H9 (cell line): ENCODE measurements around the gene STXBP1. TPM values are rescaled to one million over a fixed set of nuclear protein-coding genes. Genes with fewer than 3 reads are reported as not detected.

Source experiments
- DNase-seq: peaks from one replicate; pipeline ENCODE4 v3.0.0-alpha.2; 2017
- H2AFZ ChIP-seq: one replicate; pipeline ENCODE4 v1.6.1; 2013; ENCODE audit warnings: mild to moderate bottlenecking, low read length, control low read depth, moderate library complexity
- H2AK5ac ChIP-seq: 2 replicates; pipeline ENCODE4 v1.6.1; 2013; ENCODE audit warnings: low read length, control low read depth, mixed read lengths; ENCODE audit not compliant: insufficient read length
- H2BK120ac ChIP-seq: one replicate; pipeline ENCODE4 v1.6.1; 2013; ENCODE audit warnings: low read depth, mild to moderate bottlenecking, low read length, control low read depth, inconsistent platforms; ENCODE audit not compliant: poor library complexity, severe bottlenecking
- H2BK12ac ChIP-seq: 2 replicates; pipeline ENCODE4 v1.6.1; 2013; ENCODE audit warnings: low read length, control low read depth, mixed read lengths, low read depth; ENCODE audit not compliant: insufficient read length
- H2BK15ac ChIP-seq: 2 replicates; pipeline ENCODE4 v1.6.1; 2013; ENCODE audit warnings: low read depth, low read length, control low read depth
- H2BK20ac ChIP-seq: one replicate; pipeline ENCODE4 v1.6.1; 2013; ENCODE audit warnings: low read depth, mild to moderate bottlenecking, low read length, control low read depth, inconsistent platforms; ENCODE audit not compliant: poor library complexity, severe bottlenecking
- H2BK5ac ChIP-seq: 2 replicates; pipeline ENCODE4 v1.6.1; 2013; ENCODE audit warnings: low read length, control low read depth, mixed read lengths; ENCODE audit not compliant: insufficient read length
- H3K14ac ChIP-seq: 2 replicates; pipeline ENCODE4 v1.6.1; 2013; ENCODE audit warnings: low read length, control low read depth; ENCODE audit not compliant: insufficient read depth
- H3K18ac ChIP-seq: 2 replicates; pipeline ENCODE4 v1.6.1; 2013; ENCODE audit warnings: low read depth, mild to moderate bottlenecking, mixed read lengths, low read length, control low read depth; ENCODE audit not compliant: insufficient read length
- H3K23ac ChIP-seq: 2 replicates; pipeline ENCODE4 v1.6.1; 2013; ENCODE audit warnings: low read length, control low read depth, mixed read lengths, low read depth; ENCODE audit not compliant: insufficient read length
- H3K23me2 ChIP-seq: 2 replicates; pipeline ENCODE4 v1.6.1; 2013; ENCODE audit warnings: low read depth, mild to moderate bottlenecking, mixed read lengths, low read length, control low read depth; ENCODE audit not compliant: insufficient read length, poor library complexity, severe bottlenecking
- H3K27ac ChIP-seq: 2 replicates; pipeline ENCODE4 v1.5.1; 2013; ENCODE audit warnings: low read length, control low read depth, mixed read lengths, low read depth; ENCODE audit not compliant: insufficient read length
- H3K27me3 ChIP-seq: 2 replicates; pipeline ENCODE4 v1.6.1; 2013; ENCODE audit warnings: low read length, control low read depth, inconsistent platforms; ENCODE audit not compliant: insufficient read depth
- H3K4ac ChIP-seq: 2 replicates; pipeline ENCODE4 v1.6.1; 2013; ENCODE audit warnings: low read depth, mild to moderate bottlenecking, control low read depth, inconsistent platforms, low read length, moderate library complexity
- H3K4me1 ChIP-seq: 2 replicates; pipeline ENCODE4 v1.6.1; 2013; ENCODE audit warnings: low read length, control low read depth, inconsistent platforms; ENCODE audit not compliant: insufficient read depth
- H3K4me2 ChIP-seq: 2 replicates; pipeline ENCODE4 v1.6.1; 2013; ENCODE audit warnings: low read length, control low read depth, mixed read lengths; ENCODE audit not compliant: insufficient read length, insufficient read depth
- H3K56ac ChIP-seq: 2 replicates; pipeline ENCODE4 v1.6.1; 2013; ENCODE audit warnings: low read depth, mild to moderate bottlenecking, mixed read lengths, low read length, control low read depth; ENCODE audit not compliant: insufficient read length
- H3K79me1 ChIP-seq: 2 replicates; pipeline ENCODE4 v1.6.1; 2013; ENCODE audit warnings: low read depth, mild to moderate bottlenecking, moderate library complexity, low read length, control low read depth, inconsistent platforms; ENCODE audit not compliant: insufficient read depth, poor library complexity, severe bottlenecking
- H3K79me2 ChIP-seq: 2 replicates; pipeline ENCODE4 v1.6.1; 2013; ENCODE audit warnings: low read length, control low read depth, inconsistent platforms; ENCODE audit not compliant: insufficient read depth
- H3K9ac ChIP-seq: 2 replicates; pipeline ENCODE4 v1.6.1; 2013; ENCODE audit warnings: low read length, control low read depth, mixed read lengths; ENCODE audit not compliant: insufficient read length; ENCODE audit errors: extremely low read depth
- H3K9me3 ChIP-seq: one replicate; pipeline ENCODE4 v1.6.1; 2013; ENCODE audit warnings: low read depth, low read length, inconsistent platforms; ENCODE audit not compliant: control insufficient read depth
- H3T11ph ChIP-seq: one replicate; pipeline ENCODE4 v1.6.1; 2013; ENCODE audit warnings: mild to moderate bottlenecking, low read length, control low read depth, inconsistent platforms
- H4K20me1 ChIP-seq: one replicate; pipeline ENCODE4 v1.6.1; 2013; ENCODE audit not compliant: control insufficient read depth, insufficient read length, insufficient read depth
- H4K5ac ChIP-seq: 2 replicates; pipeline ENCODE4 v1.6.1; 2013; ENCODE audit warnings: low read depth, mild to moderate bottlenecking, mixed read lengths, low read length, control low read depth; ENCODE audit not compliant: insufficient read length
- H4K8ac ChIP-seq: replicated peaks from 2 replicates; pipeline ENCODE4 v1.6.1; 2013; ENCODE audit warnings: low read length, control low read depth, mixed read lengths, low read depth; ENCODE audit not compliant: insufficient read length
- H4K91ac ChIP-seq: 2 replicates; pipeline ENCODE4 v1.6.1; 2013; ENCODE audit warnings: low read depth, mild to moderate bottlenecking, moderate library complexity, mixed read lengths, low read length, control low read depth; ENCODE audit not compliant: insufficient read length
- H3K27ac Mint-ChIP-seq, 3 experiments: 2 replicates in 2 of 3; 3 replicates in 1 of 3; pipeline ENCODE4 v1.8.0; 2020 to 2021; ENCODE audit warnings: mixed read lengths in 3 of 3, mild to moderate bottlenecking in 1 of 3, moderate library complexity in 1 of 3
- H3K27me3 Mint-ChIP-seq: 2 replicates; pipeline ENCODE4 v1.8.0; 2021; ENCODE audit warnings: low read depth, mild to moderate bottlenecking, moderate library complexity, mixed read lengths
- H3K36me3 Mint-ChIP-seq, 3 experiments: 2 replicates in 2 of 3; 3 replicates in 1 of 3; pipeline ENCODE4 v1.8.0; 2020 to 2021; ENCODE audit warnings: low read depth in 3 of 3, mixed read lengths in 3 of 3; ENCODE audit not compliant: insufficient read depth in 1 of 3
- H3K4me1 Mint-ChIP-seq, 2 experiments: 2 replicates each; pipeline ENCODE4 v1.8.0; 2020; ENCODE audit warnings: mixed read lengths in 2 of 2
- H3K4me3 Mint-ChIP-seq, 2 experiments: 2 replicates in 1 of 2; 3 replicates in 1 of 2; pipeline ENCODE4 v1.8.0; 2020 to 2021; ENCODE audit warnings: mild to moderate bottlenecking in 2 of 2, mixed read lengths in 2 of 2, moderate library complexity in 1 of 2
- H3K9me3 Mint-ChIP-seq, 2 experiments: 2 replicates in 1 of 2; 3 replicates in 1 of 2; pipeline ENCODE4 v1.8.0; 2020; ENCODE audit warnings: mild to moderate bottlenecking in 2 of 2, mixed read lengths in 2 of 2, moderate library complexity in 1 of 2
- WGBS: extraction: QIAGEN DNeasy Blood & Tissue Kit; methylation state at CpG from one replicate; pipeline ENCODE4 v1.1.7; 2013; ENCODE audit warnings: missing lambda C conversion rate, low lambda C conversion rate, mixed read lengths; ENCODE audit not compliant: insufficient read length; ENCODE audit errors: extremely low coverage; 5-methylcytosine and 5-hydroxymethylcytosine counted together
- total RNA-seq: library from RNA; stranded (reverse); gene quantifications from 2 replicates; pipeline ENCODE4 v1.2.1, GENCODE V29; 2021
- TF ChIP-seq, protein P1 (sequence below): fragments of 200-600 bp; sonication (generic); conservative IDR thresholded peaks from 3 replicates; pipeline ENCODE4 v1.8.0; 2021; ENCODE audit warnings: antibody characterized with exemption, mild to moderate bottlenecking

Gene STXBP1
- total RNA-seq, 1 experiment from 2014 or later = 22.3 TPM

DNA sequence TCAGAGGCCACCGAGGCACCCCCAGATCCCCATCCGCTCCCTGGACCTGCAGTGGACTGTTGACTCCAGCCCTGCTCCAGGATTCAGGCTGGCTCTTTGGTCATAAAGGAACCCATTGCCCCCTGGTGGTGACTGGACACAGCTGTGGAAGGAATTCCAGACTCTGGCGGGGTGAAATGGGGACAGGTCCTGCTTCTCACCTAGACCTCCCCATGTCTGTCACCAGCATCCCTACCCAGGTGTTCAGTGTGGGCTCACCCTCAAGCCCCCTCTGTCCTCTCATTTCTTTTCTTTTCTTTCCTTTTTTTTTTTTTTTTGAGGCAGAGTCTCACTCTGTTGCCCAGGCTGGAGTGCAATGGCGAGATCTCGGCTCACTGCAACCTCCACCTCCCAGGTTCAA lies 25.5 kb upstream of the STXBP1 start:
- H4K5ac ChIP-seq = no peak overlapping the region
- no peak overlapping the region for H4K8ac ChIP-seq
- no peak overlapping the region for H2BK120ac ChIP-seq
- H3K9me3 Mint-ChIP-seq = no peaks in the 10 kb centered on the region
- WGBS = no CpG with 5 or more reads among the region's 5 CpGs
- no peak overlapping the region for H2BK5ac ChIP-seq
- no peaks in the 10 kb centered on the region for H3K27me3 ChIP-seq
- no peak overlapping the region for H3K4me2 ChIP-seq
- no peak overlapping the region for H3K14ac ChIP-seq
- H3K4me1 Mint-ChIP-seq = peaks cover 9 to 12% of the 10 kb centered on the region in 2 experiments
- H3K23ac ChIP-seq = no peak overlapping the region
- H4K20me1 ChIP-seq = no peaks in the 10 kb centered on the region
- no peaks in the 10 kb centered on the region for H3K79me2 ChIP-seq
- H2AK5ac ChIP-seq = no peak overlapping the region
- H3K27me3 Mint-ChIP-seq = peaks cover 3% of the 10 kb centered on the region; the same call in 1 of the 2 replicates
- DNase-seq = peak; percentile 86
- H3K23me2 ChIP-seq = no peaks in the 10 kb centered on the region
- TF ChIP-seq, protein P1, sequence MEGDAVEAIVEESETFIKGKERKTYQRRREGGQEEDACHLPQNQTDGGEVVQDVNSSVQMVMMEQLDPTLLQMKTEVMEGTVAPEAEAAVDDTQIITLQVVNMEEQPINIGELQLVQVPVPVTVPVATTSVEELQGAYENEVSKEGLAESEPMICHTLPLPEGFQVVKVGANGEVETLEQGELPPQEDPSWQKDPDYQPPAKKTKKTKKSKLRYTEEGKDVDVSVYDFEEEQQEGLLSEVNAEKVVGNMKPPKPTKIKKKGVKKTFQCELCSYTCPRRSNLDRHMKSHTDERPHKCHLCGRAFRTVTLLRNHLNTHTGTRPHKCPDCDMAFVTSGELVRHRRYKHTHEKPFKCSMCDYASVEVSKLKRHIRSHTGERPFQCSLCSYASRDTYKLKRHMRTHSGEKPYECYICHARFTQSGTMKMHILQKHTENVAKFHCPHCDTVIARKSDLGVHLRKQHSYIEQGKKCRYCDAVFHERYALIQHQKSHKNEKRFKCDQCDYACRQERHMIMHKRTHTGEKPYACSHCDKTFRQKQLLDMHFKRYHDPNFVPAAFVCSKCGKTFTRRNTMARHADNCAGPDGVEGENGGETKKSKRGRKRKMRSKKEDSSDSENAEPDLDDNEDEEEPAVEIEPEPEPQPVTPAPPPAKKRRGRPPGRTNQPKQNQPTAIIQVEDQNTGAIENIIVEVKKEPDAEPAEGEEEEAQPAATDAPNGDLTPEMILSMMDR = peak; percentile 84
- H3K9me3 ChIP-seq = no peaks in the 10 kb centered on the region
- no peaks in the 10 kb centered on the region for H3K36me3 Mint-ChIP-seq
- no peak overlapping the region for H3K27ac ChIP-seq
- H2BK20ac ChIP-seq = no peak overlapping the region
- peaks cover 2% of the 10 kb centered on the region; the same call in 1 of the 2 replicates for H3K4me1 ChIP-seq
- H3K4me3 Mint-ChIP-seq = no peak overlapping the region
- H3T11ph ChIP-seq = no peak overlapping the region
- H3K9ac ChIP-seq = no peak overlapping the region
- no peak overlapping the region for H2BK12ac ChIP-seq
- H4K91ac ChIP-seq = no peak overlapping the region
- no peak overlapping the region for H2BK15ac ChIP-seq
- no peak overlapping the region for H3K4ac ChIP-seq
- no peak overlapping the region for H3K18ac ChIP-seq
- H2AFZ ChIP-seq = no peak overlapping the region
- no peak overlapping the region for H3K56ac ChIP-seq
- no peaks in the 10 kb centered on the region for H3K79me1 ChIP-seq
- no peak overlapping the region for H3K27ac Mint-ChIP-seq
